CD8-positive, alpha-beta memory T cell (primary cell): ENCODE data around the gene TAF11L13. TPM values are rescaled to one million over a fixed set of nuclear protein-coding genes. Genes with fewer than 3 reads are reported as not detected.

Experiments
- CTCF ChIA-PET: fragments of 350-600 bp; sonication (Branson Sonifier 250); formaldehyde crosslinking; loops from one replicate; lab custom pipeline; 2021; ENCODE audit warnings: antibody characterized with exemption; lab: Charles Lee
- POLR2A ChIA-PET: fragments of 350-600 bp; sonication (Branson Sonifier 250); formaldehyde crosslinking; loops from one replicate; lab custom pipeline; 2021; ENCODE audit warnings: antibody characterized with exemption; lab: Charles Lee
- DNase-seq, 5 donors: peaks; one replicate each; pipeline versions ENCODE4 v3.0.0 to v3.0.0-alpha.2; 2020 to 2022; ENCODE audit warnings: mixed read lengths in 1 of 5
- H3K27ac ChIP-seq: one replicate; pipeline ENCODE4 v1.7.0; 2013; ENCODE audit warnings: low read depth, mild to moderate bottlenecking, low read length, moderate library complexity
- H3K27me3 ChIP-seq: 2 replicates; pipeline ENCODE4 v1.7.0; 2013; ENCODE audit warnings: low read length, mild to moderate bottlenecking; ENCODE audit not compliant: insufficient read depth, poor library complexity, severe bottlenecking
- H3K36me3 ChIP-seq: 2 replicates; pipeline ENCODE4 v1.7.0; 2013; ENCODE audit warnings: mild to moderate bottlenecking, low read length, moderate library complexity; ENCODE audit not compliant: insufficient read depth
- H3K4me1 ChIP-seq: 2 replicates; pipeline ENCODE4 v1.7.0; 2013; ENCODE audit warnings: mild to moderate bottlenecking, low read length, moderate library complexity; ENCODE audit not compliant: insufficient read depth
- H3K4me3 ChIP-seq: 2 replicates; pipeline ENCODE4 v1.7.0; 2013; ENCODE audit warnings: mild to moderate bottlenecking, low read length
- H3K9me3 ChIP-seq: 2 replicates; pipeline ENCODE4 v1.7.0; 2013; ENCODE audit warnings: mild to moderate bottlenecking, low read length
- H3K27ac Mint-ChIP-seq, 8 donors: one replicate each; pipeline ENCODE4 v1.8.0; 2020 to 2021; ENCODE audit warnings: mixed read lengths in 8 of 8, mild to moderate bottlenecking in 6 of 8, inconsistent platforms in 3 of 8, moderate library complexity in 3 of 8
- H3K27me3 Mint-ChIP-seq, 2 donors: one replicate each; pipeline ENCODE4 v1.8.0; 2020 to 2021; ENCODE audit warnings: mixed read lengths in 2 of 2, mild to moderate bottlenecking in 1 of 2, moderate library complexity in 1 of 2
- H3K36me3 Mint-ChIP-seq, 3 donors: one replicate each; pipeline ENCODE4 v1.8.0; 2020 to 2021; ENCODE audit warnings: mixed read lengths in 3 of 3, inconsistent platforms in 1 of 3, mild to moderate bottlenecking in 1 of 3
- H3K4me1 Mint-ChIP-seq, 3 donors: one replicate each; pipeline ENCODE4 v1.8.0; 2020 to 2021; ENCODE audit warnings: mixed read lengths in 3 of 3, inconsistent platforms in 1 of 3, mild to moderate bottlenecking in 1 of 3
- H3K4me3 Mint-ChIP-seq, 7 donors: one replicate each; pipeline ENCODE4 v1.8.0; 2020 to 2021; ENCODE audit warnings: mixed read lengths in 7 of 7, mild to moderate bottlenecking in 6 of 7, moderate library complexity in 4 of 7, inconsistent platforms in 2 of 7
- H3K9me3 Mint-ChIP-seq, 5 donors: one replicate each; pipeline ENCODE4 v1.8.0; 2020 to 2022; ENCODE audit warnings: mixed read lengths in 5 of 5, mild to moderate bottlenecking in 3 of 5, moderate library complexity in 2 of 5, inconsistent platforms in 1 of 5
- polyA plus RNA-seq: library from polyadenylated mRNA; unstranded; fragments of 300-500 nt; fragmentation: Illumina TruSeq; gene quantifications from one replicate; pipeline ENCODE4 v1.2.3, GENCODE V29; 2021
- total RNA-seq, 2 experiments: library from RNA; stranded (reverse); gene quantifications; one replicate each; pipeline ENCODE4 v1.2.3, GENCODE V29; 2021

TAF11L13 gene
- total and polyA plus RNA-seq, 3 experiments from 2014 or later, result not detected

- H3K9me3 ChIP-seq, result no peaks in the 10 kb centered on the region
- POLR2A ChIA-PET, result no interaction called here
These were observed 31.3 kb downstream of the TAF11L13 start for GRCh38 chr5:17663182-17663581.

GRCh38 chr5:17665836-17666235 is 33.9 kb downstream of the TAF11L13 start:
- Histone ChIP-seq H3K36me3 (no peaks in the 10 kb centered on the region), H3K4me1 (no peaks in the 10 kb centered on the region), H3K27me3 (no peaks in the 10 kb centered on the region), H3K27ac (no peak overlapping the region), H3K9me3 (no peaks in the 10 kb centered on the region), H3K4me3 (no peak overlapping the region)
- Mint-ChIP-seq H3K9me3 (peaks cover 8 to 39% (median 19%) of the 10 kb centered on the region in 5 donors), H3K36me3 (no peaks in the 10 kb centered on the region), H3K4me3 (no peak overlapping the region), H3K27me3 (peaks cover 0 to 2% of the 10 kb centered on the region in 2 donors), H3K4me1 (no peaks in the 10 kb centered on the region), H3K27ac (no peak overlapping the region)
- POLR2A ChIA-PET, result no interaction called here
- CTCF ChIA-PET, result no interaction called here
- DNase-seq, result no peak

More at GRCh38 chr5:17663182-17663581, 31.3 kb downstream of the TAF11L13 start:
- Histone ChIP-seq H3K27me3 (no peaks in the 10 kb centered on the region), H3K4me1 (no peaks in the 10 kb centered on the region), H3K27ac (no peak overlapping the region), H3K36me3 (no peaks in the 10 kb centered on the region), H3K4me3 (no peak overlapping the region)
- no peaks in the 10 kb centered on the region for H3K4me1 Mint-ChIP-seq
- no peak overlapping the region for H3K27ac Mint-ChIP-seq
- no peaks in the 10 kb centered on the region for H3K36me3 Mint-ChIP-seq
- CTCF ChIA-PET, result no interaction called here
- peaks cover 0 to 2% of the 10 kb centered on the region in 2 donors for H3K27me3 Mint-ChIP-seq
- no peak overlapping the region for H3K4me3 Mint-ChIP-seq
- H3K9me3 Mint-ChIP-seq, result peaks cover 8 to 46% (median 22%) of the 10 kb centered on the region in 5 donors
- no peak for DNase-seq

GRCh38 chr5:17666726-17667235 is 34.9 kb downstream of the TAF11L13 start:
- peaks cover 6 to 37% (median 15%) of the 10 kb centered on the region in 5 donors for H3K9me3 Mint-ChIP-seq
- no peak for DNase-seq
- no peak overlapping the region for H3K4me3 ChIP-seq
- peaks cover 0 to 3% (median 0%) of the 10 kb centered on the region in 3 donors for H3K36me3 Mint-ChIP-seq
- no peaks in the 10 kb centered on the region for H3K9me3 ChIP-seq
- H3K4me1 ChIP-seq, result no peaks in the 10 kb centered on the region
- H3K4me3 Mint-ChIP-seq, result no peak overlapping the region
- no peaks in the 10 kb centered on the region for H3K36me3 ChIP-seq
- H3K4me1 Mint-ChIP-seq, result no peaks in the 10 kb centered on the region
- H3K27me3 Mint-ChIP-seq, result peaks cover 0 to 2% of the 10 kb centered on the region in 2 donors
- H3K27ac ChIP-seq, result no peak overlapping the region
- no peak overlapping the region for H3K27ac Mint-ChIP-seq
- ChIA-PET CTCF (no interaction called here), POLR2A (no interaction called here)
- H3K27me3 ChIP-seq, result no peaks in the 10 kb centered on the region

GRCh38 chr5:17670353-17670752 is 38.5 kb downstream of the TAF11L13 start:
- ChIA-PET POLR2A (no interaction called here), CTCF (no interaction called here)
- Mint-ChIP-seq H3K4me3 (no peak overlapping the region), H3K36me3 (peaks cover 0 to 3% (median 0%) of the 10 kb centered on the region in 3 donors), H3K4me1 (no peaks in the 10 kb centered on the region), H3K27ac (no peak overlapping the region), H3K27me3 (no peaks in the 10 kb centered on the region), H3K9me3 (peaks cover 2 to 28% (median 8%) of the 10 kb centered on the region in 5 donors)
- no peak overlapping the region for H3K4me3 ChIP-seq
- no peaks in the 10 kb centered on the region for H3K4me1 ChIP-seq
- DNase-seq, result no peak
- H3K27ac ChIP-seq, result no peak overlapping the region
- H3K27me3 ChIP-seq, result no peaks in the 10 kb centered on the region
- no peaks in the 10 kb centered on the region for H3K9me3 ChIP-seq
- H3K36me3 ChIP-seq, result no peaks in the 10 kb centered on the region

GRCh38 chr5:17678751-17679324 is 47.0 kb downstream of the TAF11L13 start:
- no peak for DNase-seq
- Mint-ChIP-seq H3K27me3 (peaks cover 0 to 1% of the 10 kb centered on the region in 2 donors), H3K36me3 (no peaks in the 10 kb centered on the region), H3K4me3 (no peak overlapping the region), H3K9me3 (peaks cover 2 to 13% (median 5%) of the 10 kb centered on the region in 5 donors), H3K27ac (no peak overlapping the region), H3K4me1 (no peaks in the 10 kb centered on the region)
- H3K27me3 ChIP-seq, result no peaks in the 10 kb centered on the region
- H3K4me3 ChIP-seq, result no peak overlapping the region
- no peaks in the 10 kb centered on the region for H3K9me3 ChIP-seq
- CTCF ChIA-PET, result no interaction called here
- H3K27ac ChIP-seq, result no peak overlapping the region
- H3K4me1 ChIP-seq, result no peaks in the 10 kb centered on the region
- POLR2A ChIA-PET, result no interaction called here
- H3K36me3 ChIP-seq, result no peaks in the 10 kb centered on the region

- POLR2A ChIA-PET, result no interaction called here
- no peaks in the 10 kb centered on the region for H3K4me1 ChIP-seq
- H3K4me1 Mint-ChIP-seq, result no peaks in the 10 kb centered on the region
- CTCF ChIA-PET, result no interaction called here
- H3K27ac ChIP-seq, result no peak overlapping the region
- peaks cover 0 to 1% of the 10 kb centered on the region in 2 donors for H3K27me3 Mint-ChIP-seq
- H3K36me3 Mint-ChIP-seq, result no peaks in the 10 kb centered on the region
- H3K27ac Mint-ChIP-seq, result no peak overlapping the region
- no peaks in the 10 kb centered on the region for H3K9me3 ChIP-seq
- H3K4me3 ChIP-seq, result no peak overlapping the region
- H3K9me3 Mint-ChIP-seq, result peaks cover 2 to 13% (median 5%) of the 10 kb centered on the region in 5 donors
- H3K4me3 Mint-ChIP-seq, result no peak overlapping the region
- no peaks in the 10 kb centered on the region for H3K36me3 ChIP-seq
- no peak for DNase-seq
- no peaks in the 10 kb centered on the region for H3K27me3 ChIP-seq
These were observed 47.8 kb downstream of the TAF11L13 start for GRCh38 chr5:17679597-17680203.

- Mint-ChIP-seq H3K9me3 (peaks cover 2 to 13% (median 5%) of the 10 kb centered on the region in 5 donors), H3K4me1 (no peaks in the 10 kb centered on the region), H3K4me3 (no peak overlapping the region), H3K27me3 (peaks cover 0 to 1% of the 10 kb centered on the region in 2 donors), H3K27ac (no peak overlapping the region), H3K36me3 (no peaks in the 10 kb centered on the region)
- no peak overlapping the region for H3K4me3 ChIP-seq
- H3K9me3 ChIP-seq, result no peaks in the 10 kb centered on the region
- no peak overlapping the region for H3K27ac ChIP-seq
- no peaks in the 10 kb centered on the region for H3K4me1 ChIP-seq
- CTCF ChIA-PET, result no interaction called here
- no peaks in the 10 kb centered on the region for H3K27me3 ChIP-seq
- no peak for DNase-seq
- POLR2A ChIA-PET, result no interaction called here
- no peaks in the 10 kb centered on the region for H3K36me3 ChIP-seq
These were observed 48.8 kb downstream of the TAF11L13 start for GRCh38 chr5:17680737-17681136.
